H9 (cell line): ENCODE data around the gene DPY19L3. TPM values are rescaled to one million over a fixed set of nuclear protein-coding genes. Genes with fewer than 3 reads are reported as not detected.
A peak's percentile ranks its signal among the peaks of the same experiment; 100 is the strongest.

Experiments
- DNase-seq: peaks from one replicate; pipeline ENCODE4 v3.0.0-alpha.2; 2017
- H2AFZ ChIP-seq: one replicate; pipeline ENCODE4 v1.6.1; 2013; ENCODE audit warnings: mild to moderate bottlenecking, low read length, control low read depth, moderate library complexity
- H2AK5ac ChIP-seq: 2 replicates; pipeline ENCODE4 v1.6.1; 2013; ENCODE audit warnings: low read length, control low read depth, mixed read lengths; ENCODE audit not compliant: insufficient read length
- H2BK120ac ChIP-seq: one replicate; pipeline ENCODE4 v1.6.1; 2013; ENCODE audit warnings: low read depth, mild to moderate bottlenecking, low read length, control low read depth, inconsistent platforms; ENCODE audit not compliant: poor library complexity, severe bottlenecking
- H2BK12ac ChIP-seq: 2 replicates; pipeline ENCODE4 v1.6.1; 2013; ENCODE audit warnings: low read length, control low read depth, mixed read lengths, low read depth; ENCODE audit not compliant: insufficient read length
- H2BK15ac ChIP-seq: 2 replicates; pipeline ENCODE4 v1.6.1; 2013; ENCODE audit warnings: low read depth, low read length, control low read depth
- H2BK20ac ChIP-seq: one replicate; pipeline ENCODE4 v1.6.1; 2013; ENCODE audit warnings: low read depth, mild to moderate bottlenecking, low read length, control low read depth, inconsistent platforms; ENCODE audit not compliant: poor library complexity, severe bottlenecking
- H2BK5ac ChIP-seq: 2 replicates; pipeline ENCODE4 v1.6.1; 2013; ENCODE audit warnings: low read length, control low read depth, mixed read lengths; ENCODE audit not compliant: insufficient read length
- H3K14ac ChIP-seq: 2 replicates; pipeline ENCODE4 v1.6.1; 2013; ENCODE audit warnings: low read length, control low read depth; ENCODE audit not compliant: insufficient read depth
- H3K18ac ChIP-seq: 2 replicates; pipeline ENCODE4 v1.6.1; 2013; ENCODE audit warnings: low read depth, mild to moderate bottlenecking, mixed read lengths, low read length, control low read depth; ENCODE audit not compliant: insufficient read length
- H3K23ac ChIP-seq: 2 replicates; pipeline ENCODE4 v1.6.1; 2013; ENCODE audit warnings: low read length, control low read depth, mixed read lengths, low read depth; ENCODE audit not compliant: insufficient read length
- H3K23me2 ChIP-seq: 2 replicates; pipeline ENCODE4 v1.6.1; 2013; ENCODE audit warnings: low read depth, mild to moderate bottlenecking, mixed read lengths, low read length, control low read depth; ENCODE audit not compliant: insufficient read length, poor library complexity, severe bottlenecking
- H3K27ac ChIP-seq: 2 replicates; pipeline ENCODE4 v1.5.1; 2013; ENCODE audit warnings: low read length, control low read depth, mixed read lengths, low read depth; ENCODE audit not compliant: insufficient read length
- H3K27me3 ChIP-seq: 2 replicates; pipeline ENCODE4 v1.6.1; 2013; ENCODE audit warnings: low read length, control low read depth, inconsistent platforms; ENCODE audit not compliant: insufficient read depth
- H3K4ac ChIP-seq: 2 replicates; pipeline ENCODE4 v1.6.1; 2013; ENCODE audit warnings: low read depth, mild to moderate bottlenecking, control low read depth, inconsistent platforms, low read length, moderate library complexity
- H3K4me1 ChIP-seq: 2 replicates; pipeline ENCODE4 v1.6.1; 2013; ENCODE audit warnings: low read length, control low read depth, inconsistent platforms; ENCODE audit not compliant: insufficient read depth
- H3K4me2 ChIP-seq: 2 replicates; pipeline ENCODE4 v1.6.1; 2013; ENCODE audit warnings: low read length, control low read depth, mixed read lengths; ENCODE audit not compliant: insufficient read length, insufficient read depth
- H3K56ac ChIP-seq: 2 replicates; pipeline ENCODE4 v1.6.1; 2013; ENCODE audit warnings: low read depth, mild to moderate bottlenecking, mixed read lengths, low read length, control low read depth; ENCODE audit not compliant: insufficient read length
- H3K79me1 ChIP-seq: 2 replicates; pipeline ENCODE4 v1.6.1; 2013; ENCODE audit warnings: low read depth, mild to moderate bottlenecking, moderate library complexity, low read length, control low read depth, inconsistent platforms; ENCODE audit not compliant: insufficient read depth, poor library complexity, severe bottlenecking
- H3K79me2 ChIP-seq: 2 replicates; pipeline ENCODE4 v1.6.1; 2013; ENCODE audit warnings: low read length, control low read depth, inconsistent platforms; ENCODE audit not compliant: insufficient read depth
- H3K9ac ChIP-seq: 2 replicates; pipeline ENCODE4 v1.6.1; 2013; ENCODE audit warnings: low read length, control low read depth, mixed read lengths; ENCODE audit not compliant: insufficient read length; ENCODE audit errors: extremely low read depth
- H3K9me3 ChIP-seq: one replicate; pipeline ENCODE4 v1.6.1; 2013; ENCODE audit warnings: low read depth, low read length, inconsistent platforms; ENCODE audit not compliant: control insufficient read depth
- H3T11ph ChIP-seq: one replicate; pipeline ENCODE4 v1.6.1; 2013; ENCODE audit warnings: mild to moderate bottlenecking, low read length, control low read depth, inconsistent platforms
- H4K20me1 ChIP-seq: one replicate; pipeline ENCODE4 v1.6.1; 2013; ENCODE audit not compliant: control insufficient read depth, insufficient read length, insufficient read depth
- H4K5ac ChIP-seq: 2 replicates; pipeline ENCODE4 v1.6.1; 2013; ENCODE audit warnings: low read depth, mild to moderate bottlenecking, mixed read lengths, low read length, control low read depth; ENCODE audit not compliant: insufficient read length
- H4K8ac ChIP-seq: replicated peaks from 2 replicates; pipeline ENCODE4 v1.6.1; 2013; ENCODE audit warnings: low read length, control low read depth, mixed read lengths, low read depth; ENCODE audit not compliant: insufficient read length
- H4K91ac ChIP-seq: 2 replicates; pipeline ENCODE4 v1.6.1; 2013; ENCODE audit warnings: low read depth, mild to moderate bottlenecking, moderate library complexity, mixed read lengths, low read length, control low read depth; ENCODE audit not compliant: insufficient read length
- H3K27ac Mint-ChIP-seq, 3 experiments: 2 replicates in 2 of 3; 3 replicates in 1 of 3; pipeline ENCODE4 v1.8.0; 2020 to 2021; ENCODE audit warnings: mixed read lengths in 3 of 3, mild to moderate bottlenecking in 1 of 3, moderate library complexity in 1 of 3
- H3K27me3 Mint-ChIP-seq: 2 replicates; pipeline ENCODE4 v1.8.0; 2021; ENCODE audit warnings: low read depth, mild to moderate bottlenecking, moderate library complexity, mixed read lengths
- H3K36me3 Mint-ChIP-seq, 3 experiments: 2 replicates in 2 of 3; 3 replicates in 1 of 3; pipeline ENCODE4 v1.8.0; 2020 to 2021; ENCODE audit warnings: low read depth in 3 of 3, mixed read lengths in 3 of 3; ENCODE audit not compliant: insufficient read depth in 1 of 3
- H3K4me1 Mint-ChIP-seq, 2 experiments: 2 replicates each; pipeline ENCODE4 v1.8.0; 2020; ENCODE audit warnings: mixed read lengths in 2 of 2
- H3K4me3 Mint-ChIP-seq, 2 experiments: 2 replicates in 1 of 2; 3 replicates in 1 of 2; pipeline ENCODE4 v1.8.0; 2020 to 2021; ENCODE audit warnings: mild to moderate bottlenecking in 2 of 2, mixed read lengths in 2 of 2, moderate library complexity in 1 of 2
- H3K9me3 Mint-ChIP-seq, 2 experiments: 2 replicates in 1 of 2; 3 replicates in 1 of 2; pipeline ENCODE4 v1.8.0; 2020; ENCODE audit warnings: mild to moderate bottlenecking in 2 of 2, mixed read lengths in 2 of 2, moderate library complexity in 1 of 2
- WGBS: extraction: QIAGEN DNeasy Blood & Tissue Kit; methylation state at CpG from one replicate; pipeline ENCODE4 v1.1.7; 2013; ENCODE audit warnings: missing lambda C conversion rate, low lambda C conversion rate, mixed read lengths; ENCODE audit not compliant: insufficient read length; ENCODE audit errors: extremely low coverage; 5-methylcytosine and 5-hydroxymethylcytosine counted together
- total RNA-seq: library from RNA; stranded (reverse); gene quantifications from 2 replicates; pipeline ENCODE4 v1.2.1, GENCODE V29; 2021
- TF ChIP-seq, protein P1 (sequence below): fragments of 200-600 bp; sonication (generic); conservative IDR thresholded peaks from 3 replicates; pipeline ENCODE4 v1.8.0; 2021; ENCODE audit warnings: antibody characterized with exemption, mild to moderate bottlenecking

DPY19L3 gene
- total RNA-seq, 1 experiment from 2014 or later = 54.5 TPM

DNA sequence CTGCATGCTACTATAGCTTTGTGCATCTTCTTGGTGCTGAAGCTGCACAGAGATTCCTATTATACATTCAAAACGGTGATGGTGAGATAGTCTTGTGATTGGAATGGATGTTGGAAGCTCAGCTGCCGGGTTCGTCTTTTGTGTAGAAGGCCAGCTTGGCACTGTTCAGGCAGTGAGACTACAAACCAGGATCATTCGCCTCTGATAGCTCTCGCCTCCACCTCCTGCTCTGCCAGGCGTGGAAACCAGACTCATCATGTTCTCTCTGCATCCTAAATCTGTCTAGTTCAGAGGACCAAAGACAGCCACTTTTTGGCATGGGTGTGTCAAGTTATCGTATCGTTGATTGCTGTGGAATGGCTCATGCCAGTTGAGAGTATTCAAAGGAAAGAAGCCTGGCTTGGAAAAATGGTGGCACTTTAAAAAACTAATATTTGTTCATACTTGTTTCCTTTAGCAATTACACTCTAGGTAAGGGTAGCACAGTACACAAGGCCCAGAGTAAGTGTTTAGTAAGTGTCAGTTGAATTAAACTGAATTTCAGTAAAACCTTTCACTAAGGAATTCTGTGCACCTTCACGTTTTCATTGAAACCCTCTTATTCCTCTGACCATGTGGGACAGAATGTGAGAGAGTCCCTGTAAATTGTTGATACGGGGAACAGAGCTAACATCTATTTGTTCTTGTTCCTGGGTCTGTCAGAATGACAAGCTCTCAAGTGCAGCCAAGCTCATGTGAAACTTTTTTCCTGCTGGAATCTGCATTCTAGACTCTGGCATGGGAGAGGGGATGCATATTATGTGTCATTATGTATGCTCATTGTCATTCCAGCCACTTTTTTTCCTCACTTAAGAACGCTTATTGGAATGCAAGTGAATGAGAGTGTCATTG lies 69.8 kb downstream of the DPY19L3 start:
- H3K4me1 Mint-ChIP-seq = peaks cover 0 to 9% of the 10 kb centered on the region in 2 experiments; a peak in 2 of 4 replicates
- H3K36me3 Mint-ChIP-seq = peaks cover 18 to 39% (median 27%) of the 10 kb centered on the region in 3 experiments; a peak in 6 of 7 replicates

More for the DNA sequence above, 69.8 kb downstream of the DPY19L3 start:
- H4K91ac ChIP-seq = no peak overlapping the region
- no peaks in the 10 kb centered on the region for H4K20me1 ChIP-seq
- no peak for DNase-seq
- no peak overlapping the region for H2BK120ac ChIP-seq
- H3K79me1 ChIP-seq = no peaks in the 10 kb centered on the region
- no CpG with 5 or more reads among the region's 11 CpGs for WGBS
- no peak overlapping the region for H3K56ac ChIP-seq
- no peak overlapping the region for H3K18ac ChIP-seq
- no peak overlapping the region for H3K4me3 Mint-ChIP-seq
- no peaks in the 10 kb centered on the region for H3K9me3 Mint-ChIP-seq
- no peak overlapping the region for H2BK5ac ChIP-seq
- no peaks in the 10 kb centered on the region for H3K27me3 Mint-ChIP-seq
- H2BK15ac ChIP-seq = no peak overlapping the region
- TF ChIP-seq, protein P1, sequence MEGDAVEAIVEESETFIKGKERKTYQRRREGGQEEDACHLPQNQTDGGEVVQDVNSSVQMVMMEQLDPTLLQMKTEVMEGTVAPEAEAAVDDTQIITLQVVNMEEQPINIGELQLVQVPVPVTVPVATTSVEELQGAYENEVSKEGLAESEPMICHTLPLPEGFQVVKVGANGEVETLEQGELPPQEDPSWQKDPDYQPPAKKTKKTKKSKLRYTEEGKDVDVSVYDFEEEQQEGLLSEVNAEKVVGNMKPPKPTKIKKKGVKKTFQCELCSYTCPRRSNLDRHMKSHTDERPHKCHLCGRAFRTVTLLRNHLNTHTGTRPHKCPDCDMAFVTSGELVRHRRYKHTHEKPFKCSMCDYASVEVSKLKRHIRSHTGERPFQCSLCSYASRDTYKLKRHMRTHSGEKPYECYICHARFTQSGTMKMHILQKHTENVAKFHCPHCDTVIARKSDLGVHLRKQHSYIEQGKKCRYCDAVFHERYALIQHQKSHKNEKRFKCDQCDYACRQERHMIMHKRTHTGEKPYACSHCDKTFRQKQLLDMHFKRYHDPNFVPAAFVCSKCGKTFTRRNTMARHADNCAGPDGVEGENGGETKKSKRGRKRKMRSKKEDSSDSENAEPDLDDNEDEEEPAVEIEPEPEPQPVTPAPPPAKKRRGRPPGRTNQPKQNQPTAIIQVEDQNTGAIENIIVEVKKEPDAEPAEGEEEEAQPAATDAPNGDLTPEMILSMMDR = no peak
- H4K8ac ChIP-seq = no peak overlapping the region
- no peak overlapping the region for H2BK20ac ChIP-seq
- H3K23ac ChIP-seq = no peak overlapping the region
- no peak overlapping the region for H3K4ac ChIP-seq
- no peak overlapping the region for H3K9ac ChIP-seq
- no peaks in the 10 kb centered on the region for H3K79me2 ChIP-seq
- H2AFZ ChIP-seq = no peak overlapping the region
- H3K27ac ChIP-seq = no peak overlapping the region
- no peaks in the 10 kb centered on the region for H3K23me2 ChIP-seq
- H3K27me3 ChIP-seq = no peaks in the 10 kb centered on the region
- H3K14ac ChIP-seq = no peak overlapping the region
- H3K9me3 ChIP-seq = no peaks in the 10 kb centered on the region
- peak overlapping the region in 1 of 3 experiments; percentile 44; a peak in 1 of 7 replicates for H3K27ac Mint-ChIP-seq
- H3K4me1 ChIP-seq = no peaks in the 10 kb centered on the region
- H2AK5ac ChIP-seq = no peak overlapping the region
- no peak overlapping the region for H3K4me2 ChIP-seq
- no peak overlapping the region for H3T11ph ChIP-seq
- no peak overlapping the region for H4K5ac ChIP-seq
- no peak overlapping the region for H2BK12ac ChIP-seq
